Skeletal muscle tissue (tissue), 4 donors: ENCODE results near the gene FBXO44. TPM values are rescaled to one million over a fixed set of nuclear protein-coding genes. Genes with fewer than 3 reads are reported as not detected.
"Not testable (repeated sequence)": the region's sequence is repeated elsewhere in the genome, so short reads cannot be mapped to it uniquely, and the experiment has no call there.

Experiments
- H3K27ac ChIP-seq: one replicate; pipeline ENCODE4 v1.7.0; 2013; ENCODE audit warnings: mild to moderate bottlenecking, low read depth, low read length, inconsistent platforms
- H3K27me3 ChIP-seq, 3 donors: one replicate each; pipeline ENCODE4 v1.7.0; 2013; ENCODE audit warnings: low read length in 3 of 3; ENCODE audit not compliant: control insufficient read depth in 3 of 3, insufficient read depth in 3 of 3
- H3K36me3 ChIP-seq, 3 donors: one replicate each; pipeline ENCODE4 v1.7.0; 2013; ENCODE audit warnings: low read length in 3 of 3; ENCODE audit not compliant: control insufficient read depth in 3 of 3, insufficient read depth in 3 of 3
- H3K4me1 ChIP-seq, 3 donors: one replicate each; pipeline ENCODE4 v1.7.0; 2013; ENCODE audit warnings: low read length in 3 of 3, mild to moderate bottlenecking in 3 of 3; ENCODE audit not compliant: control insufficient read depth in 3 of 3, insufficient read depth in 3 of 3
- H3K4me3 ChIP-seq, 3 donors: one replicate each; pipeline ENCODE4 v1.7.0; 2013; ENCODE audit warnings: low read length in 3 of 3
- H3K9ac ChIP-seq, 3 donors: one replicate each; pipeline ENCODE4 v1.7.0; 2013; ENCODE audit warnings: low read length in 3 of 3, mild to moderate bottlenecking in 3 of 3, moderate library complexity in 2 of 3, low read depth in 1 of 3
- H3K9me3 ChIP-seq, 3 donors: one replicate each; pipeline ENCODE4 v1.7.0; 2013; ENCODE audit warnings: low read length in 3 of 3; ENCODE audit not compliant: control insufficient read depth in 3 of 3
- total RNA-seq: library from RNA; depleted of rRNA; stranded (reverse); fragments of >200 nt; gene quantifications from one replicate; pipeline ENCODE4 v1.2.3, GENCODE V29; 2014
- donor health status: Osteomylitis.

FBXO44 gene
- total RNA-seq, 1 donor from 2014 or later, result 3.1 TPM

GRCh38 chr1:11638121-11638520 lies 16.6 kb upstream of the FBXO44 start:
- Histone ChIP-seq H3K27me3 (peaks cover 0 to 28% (median 23%) of the 10 kb centered on the region in 3 donors), H3K36me3 (no peaks in the 10 kb centered on the region), H3K4me3 (no peak overlapping the region)

GRCh38 chr1:11639372-11639771 lies 15.3 kb upstream of the FBXO44 start:
- Histone ChIP-seq H3K27ac (no peak overlapping the region), H3K9ac (no peak overlapping the region), H3K4me3 (no peak overlapping the region), H3K27me3 (peaks cover 0 to 22% (median 18%) of the 10 kb centered on the region in 3 donors), H3K36me3 (no peaks in the 10 kb centered on the region), H3K4me1 (peaks cover 0 to 2% (median 0%) of the 10 kb centered on the region in 3 donors), H3K9me3 (no peaks in the 10 kb centered on the region)

More at GRCh38 chr1:11638121-11638520, 16.6 kb upstream of the FBXO44 start:
- Histone ChIP-seq H3K27ac (no peak overlapping the region), H3K9me3 (no peaks in the 10 kb centered on the region), H3K9ac (no peak overlapping the region), H3K4me1 (peaks cover 0 to 2% (median 0%) of the 10 kb centered on the region in 3 donors)

GRCh38 chr1:11640101-11640500 lies 14.6 kb upstream of the FBXO44 start:
- Histone ChIP-seq H3K9ac (no peak overlapping the region), H3K9me3 (no peaks in the 10 kb centered on the region), H3K36me3 (no peaks in the 10 kb centered on the region), H3K27me3 (peaks cover 0 to 21% (median 15%) of the 10 kb centered on the region in 3 donors), H3K27ac (no peak overlapping the region), H3K4me1 (peaks cover 0 to 2% (median 0%) of the 10 kb centered on the region in 3 donors), H3K4me3 (no peak overlapping the region)

GRCh38 chr1:11640944-11641343 lies 13.7 kb upstream of the FBXO44 start:
- Histone ChIP-seq H3K4me1 (peaks cover 0 to 2% (median 0%) of the 10 kb centered on the region in 3 donors), H3K4me3 (no peak overlapping the region), H3K36me3 (no peaks in the 10 kb centered on the region), H3K27me3 (peaks cover 0 to 19% (median 15%) of the 10 kb centered on the region in 3 donors), H3K9ac (no peak overlapping the region), H3K27ac (no peak overlapping the region), H3K9me3 (no peaks in the 10 kb centered on the region)

GRCh38 chr1:11641776-11642305 lies 12.8 kb upstream of the FBXO44 start:
- Histone ChIP-seq H3K9me3 (no peaks in the 10 kb centered on the region), H3K4me1 (peaks cover 0 to 2% (median 0%) of the 10 kb centered on the region in 3 donors), H3K9ac (no peak overlapping the region), H3K4me3 (no peak overlapping the region), H3K27ac (no peak overlapping the region), H3K36me3 (no peaks in the 10 kb centered on the region), H3K27me3 (peaks cover 0 to 20% (median 14%) of the 10 kb centered on the region in 3 donors)

GRCh38 chr1:11642418-11643017 lies 12.2 kb upstream of the FBXO44 start:
- H3K27ac ChIP-seq, result not testable (repeated sequence)

GRCh38 chr1:11643782-11644181 lies 10.9 kb upstream of the FBXO44 start:
- Histone ChIP-seq H3K27ac (no peak overlapping the region), H3K27me3 (peaks cover 0 to 28% (median 27%) of the 10 kb centered on the region in 3 donors), H3K4me1 (peaks cover 3 to 14% (median 12%) of the 10 kb centered on the region in 3 donors), H3K9me3 (no peaks in the 10 kb centered on the region), H3K36me3 (no peaks in the 10 kb centered on the region), H3K4me3 (no peak overlapping the region), H3K9ac (no peak overlapping the region)

More at GRCh38 chr1:11642418-11643017, 12.2 kb upstream of the FBXO44 start:
- H3K9ac ChIP-seq, H3K4me3 ChIP-seq, H3K36me3 ChIP-seq, H3K9me3 ChIP-seq, H3K4me1 ChIP-seq: not testable (repeated sequence)
- H3K27me3 ChIP-seq, result peaks cover 0 to 21% (median 20%) of the 10 kb centered on the region in 3 donors

- no peak overlapping the region for H3K4me3 ChIP-seq
- peaks cover 8 to 22% (median 18%) of the 10 kb centered on the region in 3 donors for H3K4me1 ChIP-seq
- H3K27ac ChIP-seq, result no peak overlapping the region
- no peak overlapping the region for H3K9ac ChIP-seq
- no peaks in the 10 kb centered on the region for H3K9me3 ChIP-seq
- H3K27me3 ChIP-seq, result peaks cover 11 to 38% (median 38%) of the 10 kb centered on the region in 3 donors
- no peaks in the 10 kb centered on the region for H3K36me3 ChIP-seq
Measured at GRCh38 chr1:11645270-11645669, 9.4 kb upstream of the FBXO44 start.

GRCh38 chr1:11645670-11646265 lies 8.9 kb upstream of the FBXO44 start:
- Histone ChIP-seq H3K27ac (no peak overlapping the region), H3K4me3 (no peak overlapping the region), H3K9ac (no peak overlapping the region), H3K36me3 (no peaks in the 10 kb centered on the region), H3K4me1 (peaks cover 12 to 27% (median 22%) of the 10 kb centered on the region in 3 donors), H3K27me3 (peaks cover 14 to 43% (median 41%) of the 10 kb centered on the region in 3 donors), H3K9me3 (no peaks in the 10 kb centered on the region)

GRCh38 chr1:11646317-11646716 lies 8.4 kb upstream of the FBXO44 start:
- no peak overlapping the region for H3K4me3 ChIP-seq

More at GRCh38 chr1:11646317-11646716, 8.4 kb upstream of the FBXO44 start:
- Histone ChIP-seq H3K9ac (no peak overlapping the region), H3K36me3 (no peaks in the 10 kb centered on the region), H3K27ac (no peak overlapping the region), H3K4me1 (peaks cover 12 to 27% (median 20%) of the 10 kb centered on the region in 3 donors), H3K27me3 (peaks cover 14 to 44% (median 43%) of the 10 kb centered on the region in 3 donors), H3K9me3 (no peaks in the 10 kb centered on the region)
